K562 (cell line): ENCODE measurements around the gene DHRS11. TPM values are rescaled to one million over a fixed set of nuclear protein-coding genes. Genes with fewer than 3 reads are reported as not detected.

Source experiments
- ATAC-seq: fragments of 200-7000 bp; cut with Tn5 transposase; 3 replicates; pipeline ENCODE4 v1.9.1; 2020; ENCODE audit warnings: moderate library complexity
- BruUV-seq: library from RNA; stranded (reverse); fragments of 400-500 nt; replicated peaks from 2 replicates; lab custom pipeline; 2021; lab: Mats Ljungman, UMichigan
- CTCF ChIA-PET: fragments of 300-600 bp; formaldehyde crosslinking; extraction: SDS; loops from one replicate; lab custom pipeline; 2021; ENCODE audit warnings: low intra/inter-chr PET ratio; lab: Yijun Ruan, JAX
- POLR2A ChIA-PET: fragments of 300-600, 350-650 bp; sonication (Branson Sonifier 250); formaldehyde crosslinking; extraction: SDS; loops from one replicate; lab custom pipeline; 2021; ENCODE audit warnings: antibody characterized with exemption, inconsistent platforms; lab: Yijun Ruan, JAX
- DNase-seq, 4 experiments: peaks; one replicate each; pipeline versions ENCODE4 v3.0.0 to v3.0.0-alpha.2; 2011 to 2018; ENCODE audit warnings: low spot score in 3 of 4, mixed read lengths in 3 of 4; ENCODE audit errors: extremely low read depth in 1 of 4
- FAIRE-seq: peaks from 2 replicates; lab custom pipeline; 2011; peaks lifted over from hg19 to GRCh38; lab: Jason Lieb, UNC
- H2AFZ ChIP-seq: 2 replicates; pipeline ENCODE4 v1.6.0; 2011; ENCODE audit warnings: low read depth, low read length, control low read depth, inconsistent platforms
- H3K27ac ChIP-seq: fragments of 200-600 bp; 3 replicates; pipeline ENCODE4 v1.8.0; 2011; ENCODE audit warnings: low read depth, mild to moderate bottlenecking, control low read depth, inconsistent platforms, low read length, moderate library complexity, mixed read lengths; ENCODE audit errors: extremely low read depth
- H3K27me3 ChIP-seq, 2 experiments: fragments of 300-600 bp in 1 of 2; 2 replicates in 1 of 2; 3 replicates in 1 of 2; pipeline versions ENCODE4 v1.6.0 to v1.8.0; 2011; ENCODE audit warnings: inconsistent platforms in 2 of 2, low read length in 2 of 2, mild to moderate bottlenecking in 1 of 2, mixed read lengths in 1 of 2, moderate library complexity in 1 of 2; ENCODE audit not compliant: control insufficient read depth in 2 of 2, insufficient read depth in 2 of 2
- H3K36me3 ChIP-seq: fragments of 300-600 bp; 3 replicates; pipeline ENCODE4 v1.8.0; 2011; ENCODE audit warnings: mild to moderate bottlenecking, low read length, inconsistent platforms; ENCODE audit not compliant: control insufficient read depth, insufficient read depth
- H3K4me1 ChIP-seq, 2 experiments: fragments of 200-600 bp in 1 of 2; replicated peaks in 1 of 2; 2 replicates in 1 of 2; 3 replicates in 1 of 2; pipeline versions ENCODE4 v1.5.1 to v1.8.0; 2011; ENCODE audit warnings: inconsistent platforms in 2 of 2, low read length in 2 of 2, mild to moderate bottlenecking in 1 of 2, mixed read lengths in 1 of 2, moderate library complexity in 1 of 2; ENCODE audit not compliant: control insufficient read depth in 2 of 2, insufficient read depth in 2 of 2
- H3K4me2 ChIP-seq: 2 replicates; pipeline ENCODE4 v1.6.1; 2011; ENCODE audit warnings: low read length, control low read depth, inconsistent platforms, mixed read lengths; ENCODE audit not compliant: insufficient read depth
- H3K4me3 ChIP-seq: fragments of 200-600 bp; sonication (generic), shearing (Covaris generic); 2 replicates; pipeline ENCODE4 v1.5.1; 2016; ENCODE audit warnings: control low read depth, inconsistent platforms
- H3K79me2 ChIP-seq: fragments of 200-600 bp; 3 replicates; pipeline ENCODE4 v1.8.0; 2011; ENCODE audit warnings: low read length, inconsistent platforms; ENCODE audit not compliant: control insufficient read depth, insufficient read depth
- H3K9ac ChIP-seq, 2 experiments: 2 replicates each; pipeline versions ENCODE4 v1.6.0 to v1.6.1; 2011; ENCODE audit warnings: low read depth in 2 of 2, low read length in 2 of 2, control low read depth in 1 of 2, inconsistent platforms in 1 of 2, mild to moderate bottlenecking in 1 of 2, mixed read lengths in 1 of 2; ENCODE audit not compliant: insufficient read depth in 1 of 2
- H3K9me1 ChIP-seq: one replicate; pipeline ENCODE4 v1.6.0; 2011; ENCODE audit warnings: inconsistent platforms, mild to moderate bottlenecking, low read length, moderate library complexity; ENCODE audit not compliant: control insufficient read depth, insufficient read depth
- H3K9me3 ChIP-seq: replicated peaks from 2 replicates; pipeline ENCODE4 v1.5.1; 2011; ENCODE audit warnings: low read depth, low read length, inconsistent platforms; ENCODE audit not compliant: control insufficient read depth, insufficient read depth
- H4K20me1 ChIP-seq: replicated peaks from 2 replicates; pipeline ENCODE4 v1.6.1; 2011; ENCODE audit warnings: low read length, inconsistent platforms, mixed read lengths; ENCODE audit not compliant: control insufficient read depth, insufficient read depth
- FUS ChIP-seq: fragments of 200-400 bp; formaldehyde crosslinking; optimal IDR thresholded peaks from 2 replicates; pipeline ENCODE3; 2017; ENCODE audit warnings: low read depth, low read length
- GATAD2B ChIP-seq: fragments of 450-650 bp; IDR thresholded peaks from 2 replicates; pipeline ENCODE4 v1.6.1; 2017; ENCODE audit warnings: mild to moderate bottlenecking, borderline replicate concordance
- NCOA6 ChIP-seq: fragments of 450-650 bp; IDR thresholded peaks from 2 replicates; pipeline ENCODE4 v1.6.1; 2017; ENCODE audit warnings: mild to moderate bottlenecking
- U2AF1 ChIP-seq: fragments of 200-400 bp; formaldehyde crosslinking; optimal IDR thresholded peaks from 2 replicates; pipeline ENCODE3; 2017; ENCODE audit warnings: mild to moderate bottlenecking, low read depth, low read length, moderate library complexity
- ZNF274 ChIP-seq: IDR thresholded peaks from 2 replicates; pipeline ENCODE4 v1.6.1; 2011; ENCODE audit warnings: low read depth, mild to moderate bottlenecking, low read length, moderate library complexity, borderline replicate concordance
- ZNF507 ChIP-seq: conservative IDR thresholded peaks from 2 replicates; pipeline ENCODE4 v1.6.1; 2017; ENCODE audit warnings: missing genetic modification characterization, missing compliant biosample characterization
- ZNF740 ChIP-seq, 3 experiments: fragments of 200-800 bp in 1 of 3; sonication (Bioruptor generic) in 1 of 3; sonication (generic) in 1 of 3; formaldehyde crosslinking in 1 of 3; IDR thresholded peaks; 2 replicates each; pipeline versions ENCODE4 v1.6.1 to v1.8.0; 2016 to 2022; ENCODE audit warnings: mild to moderate bottlenecking in 2 of 3, missing compliant biosample characterization in 2 of 3, missing genetic modification characterization in 2 of 3, missing genetic modification reagents in 1 of 3
- WGBS: fragments of 100-300 bp; shearing (Covaris generic); methylation state at CpG from one replicate; pipeline ENCODE4 v1.1.6; 2016; ENCODE audit warnings: low coverage, mixed read lengths; ENCODE audit not compliant: insufficient coverage; ENCODE audit errors: missing lambda C conversion rate; 5-methylcytosine and 5-hydroxymethylcytosine counted together
- in situ Hi-C: fragments of 300-500 bp; cut with MboI; formaldehyde crosslinking; loops from 4 replicates; pipeline ENCODE4 v1.15.0; 2018; ENCODE audit warnings: inconsistent platforms, mixed read lengths
- intact Hi-C: fragments of 100-400 bp; cut with micrococcal nuclease; formaldehyde crosslinking; loops from 2 replicates; pipeline ENCODE4 v1.14.2; 2022
- polyA plus RNA-seq, 8 experiments: library from polyadenylated mRNA; depleted of rRNA in 4 of 8; stranded (reverse) in 5 of 8; unstranded in 3 of 8; fragments of >200 nt; fragmentation: Nextera tagmentation in 2 of 8; fragmentation: Illumina TruSeq in 1 of 8; extraction: Ambion mirVana in 2 of 8; extraction: Trizol in 1 of 8; gene quantifications; 2 replicates each; pipeline versions ENCODE4 v1.2.1 to v1.2.3, GENCODE V29; 2011 to 2014; ENCODE audit warnings: inconsistent platforms in 1 of 8, missing spikeins in 1 of 8
- total RNA-seq, 7 experiments: library from RNA; depleted of rRNA in 6 of 7; stranded (reverse); fragments of >200 nt in 6 of 7; fragmentation: Illumina TruSeq in 2 of 7; extraction: Trizol in 2 of 7; gene quantifications; 2 replicates each; pipeline versions ENCODE4 v1.2.1 to v1.2.3, GENCODE V29; 2011 to 2021; ENCODE audit warnings: low replicate concordance in 1 of 7

DHRS11 gene
- total and polyA plus RNA-seq, 9 of the 15 experiments (the other 6 are each of a cell fraction or from before 2014, with no cell fraction given): 15.2 to 123 (median 59.8) TPM

- FAIRE-seq: no peak
- Histone ChIP-seq H2AFZ (no peak overlapping the region), H3K36me3 (no peaks in the 10 kb centered on the region), H3K27me3 (peaks cover 57 to 79% of the 10 kb centered on the region in 2 experiments), H4K20me1 (0 out of 2 replicates have a peak, but pooled peaks cover 14% of the 10 kb centered on the region), H3K4me3 (no peak overlapping the region), H3K79me2 (no peaks in the 10 kb centered on the region), H3K27ac (no peak overlapping the region), H3K4me2 (no peak overlapping the region), H3K4me1 (peaks cover 0 to 10% of the 10 kb centered on the region in 2 experiments; a peak in 2 of 5 replicates), H3K9me3 (no peaks in the 10 kb centered on the region), H3K9me1 (no peaks in the 10 kb centered on the region), H3K9ac (no peak overlapping the region)
- intact Hi-C loops: no loop called here
- POLR2A ChIA-PET: interaction anchor here (0.5 kb wide), 1 partner anchor 102 kb away, joined by 3 read pairs; no protein-coding TSS in a partner anchor
- in situ Hi-C loops: no loop called here
- no peak for DNase-seq
- 8% methylated on average over 43 of the region's 43 CpGs for WGBS
- no TSS peak for BruUV-seq
- ATAC-seq: no peak
- CTCF ChIA-PET: no interaction called here
- TF ChIP-seq FUS (no peak), ZNF507 (tag) (no peak), ZNF740 (CRISPR knock-in tag; IDR thresholded peaks at IDR 0.05) (no peak), ZNF740 (tag; IDR thresholded peaks at IDR 0.05) (no peak), GATAD2B (no peak), NCOA6 (no peak), ZNF274 (no peak), U2AF1 (no peak)
Measured at GRCh38 chr17:36641331-36641876, 49.7 kb downstream of the DHRS11 start.
